Thyroid gland (tissue), 4 donors: ENCODE data around the gene GDPD1.

ENCODE experiments used
- POLR2A ChIP-seq, 2 donors: fragments of 450-650 bp; IDR thresholded peaks; one replicate each; pipeline ENCODE4 v1.6.1; 2017; ENCODE audit warnings: antibody characterized with exemption in 2 of 2, mild to moderate bottlenecking in 2 of 2, moderate library complexity in 1 of 2
- TF ChIP-seq, protein P1 (sequence below), 6 experiments: fragments of 200-600 bp in 3 of 6; fragments of 450-650 bp in 3 of 6; sonication (generic) in 3 of 6; IDR thresholded peaks; one replicate each; pipeline ENCODE4 v1.5.1; 2016 to 2019; ENCODE audit warnings: antibody characterized with exemption in 6 of 6, mild to moderate bottlenecking in 2 of 6, inconsistent platforms in 1 of 6, moderate library complexity in 1 of 6

DNA sequence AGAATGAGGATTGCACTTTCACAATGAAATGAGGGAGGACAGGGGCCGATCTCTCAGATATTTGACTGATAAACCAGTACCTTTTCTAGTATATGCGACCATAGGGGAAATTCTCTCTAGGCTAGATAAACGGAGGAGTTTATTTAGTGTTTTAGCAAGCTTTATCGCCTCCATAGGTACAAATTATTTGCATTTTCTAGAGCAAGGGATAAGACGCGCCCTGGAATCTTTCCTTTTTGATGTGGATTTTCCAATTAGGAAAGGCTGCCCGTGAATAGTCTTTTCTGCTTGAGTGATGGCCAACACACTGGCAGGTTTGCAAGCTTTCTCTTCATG lies 351 bp upstream of the GDPD1 start:
- TF ChIP-seq, protein P1, sequence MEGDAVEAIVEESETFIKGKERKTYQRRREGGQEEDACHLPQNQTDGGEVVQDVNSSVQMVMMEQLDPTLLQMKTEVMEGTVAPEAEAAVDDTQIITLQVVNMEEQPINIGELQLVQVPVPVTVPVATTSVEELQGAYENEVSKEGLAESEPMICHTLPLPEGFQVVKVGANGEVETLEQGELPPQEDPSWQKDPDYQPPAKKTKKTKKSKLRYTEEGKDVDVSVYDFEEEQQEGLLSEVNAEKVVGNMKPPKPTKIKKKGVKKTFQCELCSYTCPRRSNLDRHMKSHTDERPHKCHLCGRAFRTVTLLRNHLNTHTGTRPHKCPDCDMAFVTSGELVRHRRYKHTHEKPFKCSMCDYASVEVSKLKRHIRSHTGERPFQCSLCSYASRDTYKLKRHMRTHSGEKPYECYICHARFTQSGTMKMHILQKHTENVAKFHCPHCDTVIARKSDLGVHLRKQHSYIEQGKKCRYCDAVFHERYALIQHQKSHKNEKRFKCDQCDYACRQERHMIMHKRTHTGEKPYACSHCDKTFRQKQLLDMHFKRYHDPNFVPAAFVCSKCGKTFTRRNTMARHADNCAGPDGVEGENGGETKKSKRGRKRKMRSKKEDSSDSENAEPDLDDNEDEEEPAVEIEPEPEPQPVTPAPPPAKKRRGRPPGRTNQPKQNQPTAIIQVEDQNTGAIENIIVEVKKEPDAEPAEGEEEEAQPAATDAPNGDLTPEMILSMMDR (IDR thresholded peaks at IDR 0.05) = no peak
- TF ChIP-seq POLR2A (IDR thresholded peaks at IDR 0.05) = no peak
